ENCODE results near the gene UBE3B.
A peak's percentile ranks its signal among the peaks of the same experiment; 100 is the strongest.

The UBE3B gene

GRCh38 chr12:109549613-109550270 lies 72.3 kb downstream of the UBE3B start:
- no peak overlapping the region for H3K4me3 ChIP-seq (ENCODE audit: low read length)
- no peak for TF ChIP-seq CTCF (conservative IDR thresholded peaks at IDR 0.05; ENCODE audit: low read length)
- no peak for DNase-seq (ENCODE audit: low read depth)

- no peak for TF ChIP-seq CTCF (conservative IDR thresholded peaks at IDR 0.05; ENCODE audit: low read length)
- no peak overlapping the region for H3K4me3 ChIP-seq (ENCODE audit: low read length)
- DNase-seq (ENCODE audit: low read depth) = no peak
Observed at GRCh38 chr12:109550281-109550680, 72.8 kb downstream of the UBE3B start.

GRCh38 chr12:109551108-109551507 lies 73.7 kb downstream of the UBE3B start:
- no peak overlapping the region for H3K4me3 ChIP-seq (ENCODE audit: low read length)
- no peak for TF ChIP-seq CTCF (conservative IDR thresholded peaks at IDR 0.05; ENCODE audit: low read length)
- no peak for DNase-seq (ENCODE audit: low read depth)

GRCh38 chr12:109552971-109553370 lies 75.5 kb downstream of the UBE3B start:
- no peak for DNase-seq (ENCODE audit: low read depth)
- TF ChIP-seq CTCF (conservative IDR thresholded peaks at IDR 0.05; ENCODE audit: low read length) = no peak
- H3K4me3 ChIP-seq (ENCODE audit: low read length) = no peak overlapping the region

- DNase-seq (ENCODE audit: low read depth) = peak; percentile 14
- TF ChIP-seq CTCF (conservative IDR thresholded peaks at IDR 0.05; ENCODE audit: low read length) = no peak
- H3K4me3 ChIP-seq (ENCODE audit: low read length) = no peak overlapping the region
Observed at GRCh38 chr12:109553483-109553882, 76.0 kb downstream of the UBE3B start.

- TF ChIP-seq CTCF (conservative IDR thresholded peaks at IDR 0.05; ENCODE audit: low read length) = no peak
- DNase-seq (ENCODE audit: low read depth) = no peak
- no peak overlapping the region for H3K4me3 ChIP-seq (ENCODE audit: low read length)
Observed at GRCh38 chr12:109553906-109554500, 76.6 kb downstream of the UBE3B start.

- no peak for TF ChIP-seq CTCF (conservative IDR thresholded peaks at IDR 0.05; ENCODE audit: low read length)
- no peak overlapping the region for H3K4me3 ChIP-seq (ENCODE audit: low read length)
- no peak for DNase-seq (ENCODE audit: low read depth)
Observed at GRCh38 chr12:109554761-109555160, 77.3 kb downstream of the UBE3B start.

Measured in AG10803 (cell line).